HG03457 (cell line): Measurements from ENCODE around the gene TBC1D8.

Source experiments
- ATAC-seq: cut with Tn5 transposase; IDR thresholded peaks from one replicate; pipeline ENCODE4 v1.9.1; 2021; ENCODE audit warnings: moderate number of reproducible peaks; ENCODE audit not compliant: unreplicated experiment

TBC1D8 gene

GRCh38 chr2:101113441-101114267 lies 37.5 kb downstream of the TBC1D8 start:
- ATAC-seq = no peak

GRCh38 chr2:101112772-101113157 lies 38.4 kb downstream of the TBC1D8 start:
- no peak for ATAC-seq

GRCh38 chr2:101111917-101112771 lies 39.0 kb downstream of the TBC1D8 start:
- ATAC-seq = no peak

GRCh38 chr2:101111262-101111838 lies 39.8 kb downstream of the TBC1D8 start:
- ATAC-seq = no peak

GRCh38 chr2:101109451-101110118 lies 41.6 kb downstream of the TBC1D8 start:
- no peak for ATAC-seq

GRCh38 chr2:101108357-101108756 lies 42.8 kb downstream of the TBC1D8 start:
- ATAC-seq = no peak

- no peak for ATAC-seq
Measured at GRCh38 chr2:101107241-101107640, 43.9 kb downstream of the TBC1D8 start.

GRCh38 chr2:101106453-101107181 lies 44.6 kb downstream of the TBC1D8 start:
- no peak for ATAC-seq

- ATAC-seq = no peak
Measured at GRCh38 chr2:101105654-101106053, 45.5 kb downstream of the TBC1D8 start.

- no peak for ATAC-seq
Measured at GRCh38 chr2:101097638-101098037, 53.5 kb downstream of the TBC1D8 start.

GRCh38 chr2:101096619-101097142 lies 54.5 kb downstream of the TBC1D8 start:
- ATAC-seq = no peak

GRCh38 chr2:101094351-101094750 lies 56.8 kb downstream of the TBC1D8 start:
- ATAC-seq = no peak

- ATAC-seq = no peak
Measured at GRCh38 chr2:101089942-101090799, 61.0 kb downstream of the TBC1D8 start.

- ATAC-seq = peak; percentile 81
Measured at GRCh38 chr2:101089419-101089818, 61.8 kb downstream of the TBC1D8 start.

GRCh38 chr2:101087638-101088037 lies 63.5 kb downstream of the TBC1D8 start:
- ATAC-seq = no peak

- no peak for ATAC-seq
Measured at GRCh38 chr2:101083613-101084012, 67.6 kb downstream of the TBC1D8 start.

GRCh38 chr2:101082998-101083397 lies 68.2 kb downstream of the TBC1D8 start:
- no peak for ATAC-seq

GRCh38 chr2:101081375-101081907 lies 69.7 kb downstream of the TBC1D8 start:
- ATAC-seq = no peak
